ENCODE measurements around the gene DNAH14. TPM values are rescaled to one million over a fixed set of nuclear protein-coding genes. Genes with fewer than 3 reads are reported as not detected.

DNAH14 gene
- total and polyA plus RNA-seq, 9 donors: 3.7 to 61.4 (median 24.2) TPM

DNA sequence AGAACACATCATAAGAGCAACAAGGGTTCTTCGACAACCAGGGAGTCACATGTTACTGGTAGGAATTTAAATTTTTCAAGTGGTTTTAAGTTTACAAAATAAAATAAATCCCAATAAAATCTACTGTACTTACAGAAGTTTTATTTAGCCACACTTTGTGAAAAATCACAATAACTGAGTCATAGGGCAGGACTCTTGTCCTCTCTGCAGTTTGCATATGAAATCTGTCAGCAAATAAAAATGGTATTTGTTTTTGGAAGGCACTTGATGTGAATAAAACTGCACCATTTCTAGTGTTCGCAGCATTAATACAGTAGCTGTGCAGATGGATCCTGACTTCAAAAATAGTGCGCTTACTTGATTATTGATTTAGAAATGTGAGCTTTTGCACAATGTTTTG, 348.0 kb downstream of the DNAH14 start:
- Histone ChIP-seq H3K9me3 (no peaks in the 10 kb centered on the region), H3K4me1 (ENCODE audit: insufficient read depth) (no peaks in the 10 kb centered on the region), H3K36me3 (no peaks in the 10 kb centered on the region), H3K27me3 (no peaks in the 10 kb centered on the region), H3K4me3 (no peak overlapping the region), H3K27ac (no peak overlapping the region)
- WGBS, 3 donors: 92 to 93% (median 93%) methylated on average over 3 of the region's 3 CpGs
- intact Hi-C loops (cut with DNase I): no loop called here
- TF ChIP-seq POLR2A (IDR thresholded peaks at IDR 0.05): no peak
- TF ChIP-seq EP300 (IDR thresholded peaks at IDR 0.05): no peak
- TF ChIP-seq, protein P1, sequence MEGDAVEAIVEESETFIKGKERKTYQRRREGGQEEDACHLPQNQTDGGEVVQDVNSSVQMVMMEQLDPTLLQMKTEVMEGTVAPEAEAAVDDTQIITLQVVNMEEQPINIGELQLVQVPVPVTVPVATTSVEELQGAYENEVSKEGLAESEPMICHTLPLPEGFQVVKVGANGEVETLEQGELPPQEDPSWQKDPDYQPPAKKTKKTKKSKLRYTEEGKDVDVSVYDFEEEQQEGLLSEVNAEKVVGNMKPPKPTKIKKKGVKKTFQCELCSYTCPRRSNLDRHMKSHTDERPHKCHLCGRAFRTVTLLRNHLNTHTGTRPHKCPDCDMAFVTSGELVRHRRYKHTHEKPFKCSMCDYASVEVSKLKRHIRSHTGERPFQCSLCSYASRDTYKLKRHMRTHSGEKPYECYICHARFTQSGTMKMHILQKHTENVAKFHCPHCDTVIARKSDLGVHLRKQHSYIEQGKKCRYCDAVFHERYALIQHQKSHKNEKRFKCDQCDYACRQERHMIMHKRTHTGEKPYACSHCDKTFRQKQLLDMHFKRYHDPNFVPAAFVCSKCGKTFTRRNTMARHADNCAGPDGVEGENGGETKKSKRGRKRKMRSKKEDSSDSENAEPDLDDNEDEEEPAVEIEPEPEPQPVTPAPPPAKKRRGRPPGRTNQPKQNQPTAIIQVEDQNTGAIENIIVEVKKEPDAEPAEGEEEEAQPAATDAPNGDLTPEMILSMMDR (IDR thresholded peaks at IDR 0.05): no peak
- DNase-seq: no peak

DNA sequence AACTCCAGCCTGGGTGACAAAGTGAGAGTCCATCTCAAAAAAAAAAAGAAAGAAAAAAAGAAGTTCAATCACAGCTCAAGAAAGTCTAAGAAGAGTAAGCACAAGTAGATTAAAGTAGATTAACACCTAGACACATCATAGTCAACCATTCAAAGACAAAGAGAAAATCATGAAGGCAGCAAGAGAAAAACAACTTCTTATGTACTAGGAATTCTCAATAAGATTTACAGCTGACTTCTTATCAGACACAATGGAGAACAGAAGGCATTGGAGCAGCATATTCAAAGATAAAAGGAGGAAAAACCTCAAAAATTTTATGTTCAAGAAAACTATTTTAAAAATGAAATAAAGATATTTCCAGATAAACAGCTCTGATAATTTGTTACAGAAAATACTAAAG, 351.1 kb downstream of the DNAH14 start:
- H3K9me3 ChIP-seq: no peaks in the 10 kb centered on the region
- no peak for DNase-seq
- no peak overlapping the region for H3K4me3 ChIP-seq
- intact Hi-C loops (cut with DNase I): no loop called here
- no peak for TF ChIP-seq POLR2A (IDR thresholded peaks at IDR 0.05)
- TF ChIP-seq, protein P1 (IDR thresholded peaks at IDR 0.05): no peak
- TF ChIP-seq EP300 (IDR thresholded peaks at IDR 0.05): no peak
- H3K4me1 ChIP-seq (ENCODE audit: insufficient read depth): no peaks in the 10 kb centered on the region
- no peak overlapping the region for H3K27ac ChIP-seq
- H3K36me3 ChIP-seq: no peaks in the 10 kb centered on the region
- no peaks in the 10 kb centered on the region for H3K27me3 ChIP-seq

DNA sequence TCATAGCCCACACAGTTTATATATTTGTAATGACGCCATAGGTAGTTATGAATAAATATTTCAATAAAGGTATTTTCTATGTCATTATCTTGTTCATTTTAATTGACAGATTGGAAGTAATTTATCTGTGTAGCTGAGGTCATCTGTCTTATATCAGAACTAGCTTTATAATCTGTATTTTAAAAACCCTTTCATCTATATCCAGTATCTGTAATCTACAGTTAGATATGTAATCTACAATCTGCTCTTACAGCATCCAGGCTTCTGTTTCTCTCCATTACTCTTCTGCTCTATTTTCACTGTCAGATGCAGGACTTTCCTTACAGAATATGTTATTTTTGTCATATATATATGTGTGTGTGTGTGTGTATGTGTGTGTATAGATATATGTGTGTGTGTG, 360.8 kb downstream of the DNAH14 start:
- Histone ChIP-seq H3K27me3 (no peaks in the 10 kb centered on the region), H3K36me3 (no peaks in the 10 kb centered on the region), H3K4me3 (no peak overlapping the region), H3K4me1 (ENCODE audit: insufficient read depth) (no peaks in the 10 kb centered on the region), H3K9me3 (no peaks in the 10 kb centered on the region), H3K27ac (no peak overlapping the region)
- WGBS, 3 donors: 81 to 85% (median 82%) methylated on average over 1 of the region's 1 CpG
- no peak for DNase-seq
- intact Hi-C loops (cut with DNase I): no loop called here
- TF ChIP-seq EP300 (IDR thresholded peaks at IDR 0.05) (no peak), POLR2A (IDR thresholded peaks at IDR 0.05) (no peak)
- TF ChIP-seq, protein P1 (IDR thresholded peaks at IDR 0.05): no peak

DNA sequence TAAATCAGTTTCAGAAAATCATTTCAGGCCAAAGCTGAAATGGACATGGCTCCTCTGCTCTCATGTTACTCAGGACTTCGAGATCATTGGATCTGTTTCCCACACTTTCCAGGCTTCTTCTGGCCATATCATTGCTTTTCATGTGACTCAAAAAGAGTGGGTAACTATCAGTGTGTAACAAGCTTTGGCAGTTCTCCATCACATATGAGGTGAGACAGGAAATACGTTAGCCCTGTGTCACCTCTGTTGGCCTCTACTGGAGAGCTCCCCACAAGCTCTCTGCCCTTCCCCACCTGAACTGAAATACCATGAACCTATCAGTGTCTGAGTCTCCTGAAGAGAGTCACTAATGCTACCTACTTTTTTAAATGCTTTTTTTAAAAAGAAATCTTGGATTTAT, 370.1 kb downstream of the DNAH14 start:
- no peaks in the 10 kb centered on the region for H3K36me3 ChIP-seq
- TF ChIP-seq, protein P1 (IDR thresholded peaks at IDR 0.05): no peak
- TF ChIP-seq EP300 (IDR thresholded peaks at IDR 0.05): no peak
- TF ChIP-seq POLR2A (IDR thresholded peaks at IDR 0.05): no peak
- no peaks in the 10 kb centered on the region for H3K9me3 ChIP-seq
- DNase-seq: no peak
- H3K4me1 ChIP-seq (ENCODE audit: insufficient read depth): no peaks in the 10 kb centered on the region
- WGBS, 3 donors: 77 to 85% (median 78%) methylated on average over 2 of the region's 2 CpGs
- H3K27me3 ChIP-seq: no peaks in the 10 kb centered on the region
- intact Hi-C loops (cut with DNase I): no loop called here
- H3K4me3 ChIP-seq: no peak overlapping the region
- H3K27ac ChIP-seq: no peak overlapping the region

DNA sequence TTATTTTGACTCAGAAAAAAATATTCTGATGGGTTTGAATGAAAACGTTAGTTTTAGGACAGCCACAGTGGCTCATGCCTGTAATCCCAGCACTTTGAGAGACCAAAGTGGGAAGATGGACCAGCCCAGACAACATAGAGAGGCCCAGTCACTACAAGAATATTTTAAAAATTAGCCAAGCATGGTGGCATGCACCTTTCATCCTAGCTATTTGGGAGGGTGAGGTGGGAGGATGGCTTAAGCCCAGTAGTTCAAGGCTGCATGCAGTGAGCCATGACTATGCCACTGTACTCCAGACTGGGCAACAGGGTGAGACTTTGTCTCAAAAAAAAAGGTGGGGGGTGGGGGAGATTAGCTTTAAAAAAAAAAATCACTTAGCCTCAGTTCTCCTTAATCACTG, 370.9 kb downstream of the DNAH14 start:
- H3K36me3 ChIP-seq: no peaks in the 10 kb centered on the region
- 82 to 91% (median 85%) methylated on average over 1 of the region's 1 CpG for WGBS, 3 donors
- no peak overlapping the region for H3K4me3 ChIP-seq
- H3K9me3 ChIP-seq: no peaks in the 10 kb centered on the region
- H3K4me1 ChIP-seq (ENCODE audit: insufficient read depth): no peaks in the 10 kb centered on the region
- H3K27ac ChIP-seq: no peak overlapping the region
- DNase-seq: no peak
- intact Hi-C loops (cut with DNase I): no loop called here
- no peaks in the 10 kb centered on the region for H3K27me3 ChIP-seq
- TF ChIP-seq POLR2A (IDR thresholded peaks at IDR 0.05) (no peak), EP300 (IDR thresholded peaks at IDR 0.05) (no peak)
- TF ChIP-seq, protein P1 (IDR thresholded peaks at IDR 0.05): no peak
